T-cell (primary cell): Measurements from ENCODE around the gene VARS1. TPM values are rescaled to one million over a fixed set of nuclear protein-coding genes. Genes with fewer than 3 reads are reported as not detected.

Experiments used
- ATAC-seq, 4 experiments: fragments of 200-7000 bp in 3 of 4; fragments of 150-1000 bp in 1 of 4; cut with Tn5 transposase; replicated peaks in 1 of 4; 1 replicate in 3 of 4; 2 replicates in 1 of 4; pipeline ENCODE4 v1.10.0; 2021; ENCODE audit warnings: moderate library complexity in 3 of 4, mild to moderate bottlenecking in 2 of 4, moderate number of reproducible peaks in 1 of 4
- CTCF ChIA-PET, 2 donors: fragments of 300-600 bp; sonication (Branson Sonifier 250); formaldehyde crosslinking; loops; one replicate each; lab custom pipeline; 2022; ENCODE audit warnings: antibody characterized with exemption in 2 of 2; lab: Charles Lee
- POLR2A ChIA-PET, 2 donors: fragments of 300-600 bp; sonication (Branson Sonifier 250); formaldehyde crosslinking; loops; one replicate each; lab custom pipeline; 2022; ENCODE audit warnings: antibody characterized with exemption in 2 of 2; lab: Charles Lee
- DNase-seq, 35 experiments: peaks; one replicate each; pipeline versions ENCODE4 v3.0.0 to v3.0.0-alpha.2; 2013 to 2023
- H3K27ac ChIP-seq: one replicate; pipeline ENCODE4 v1.5.1; 2013; ENCODE audit warnings: low read length
- H3K27me3 ChIP-seq, 2 experiments: replicated peaks in 1 of 2; 1 replicate in 1 of 2; 2 replicates in 1 of 2; pipeline versions ENCODE4 v1.6.1 to v1.7.0; 2013; ENCODE audit warnings: low read length in 1 of 2, mixed read lengths in 1 of 2; ENCODE audit not compliant: control insufficient read depth in 2 of 2, insufficient read depth in 2 of 2; ENCODE audit errors: extremely low read depth in 1 of 2
- H3K36me3 ChIP-seq, 2 donors: 1 replicate in 1 of 2; 2 replicates in 1 of 2; pipeline versions ENCODE4 v1.6.1 to v1.7.0; 2013; ENCODE audit warnings: low read length in 1 of 2; ENCODE audit not compliant: control insufficient read depth in 2 of 2, insufficient read depth in 1 of 2; ENCODE audit errors: extremely low read depth in 1 of 2
- H3K4me1 ChIP-seq, 2 experiments: 1 replicate in 1 of 2; 2 replicates in 1 of 2; pipeline versions ENCODE4 v1.6.1 to v1.7.0; 2013; ENCODE audit warnings: low read length in 2 of 2, mixed read lengths in 1 of 2; ENCODE audit not compliant: insufficient read depth in 2 of 2, control insufficient read depth in 1 of 2; ENCODE audit errors: extremely low read depth in 1 of 2
- H3K4me3 ChIP-seq, 2 donors: 1 replicate in 1 of 2; 2 replicates in 1 of 2; pipeline versions ENCODE4 v1.5.1 to v1.7.0; 2013; ENCODE audit warnings: mild to moderate bottlenecking in 2 of 2, low read length in 1 of 2, moderate library complexity in 1 of 2; ENCODE audit not compliant: control insufficient read depth in 1 of 2; ENCODE audit errors: extremely low read depth in 1 of 2
- H3K9me3 ChIP-seq: 2 replicates; pipeline ENCODE4 v1.7.0; 2013
- H3K27ac Mint-ChIP-seq, 2 donors: one replicate each; pipeline ENCODE4 v1.8.0; 2020 to 2021; ENCODE audit warnings: mild to moderate bottlenecking in 2 of 2, mixed read lengths in 2 of 2
- H3K27me3 Mint-ChIP-seq, 2 donors: one replicate each; pipeline ENCODE4 v1.8.0; 2021 to 2022; ENCODE audit warnings: mixed read lengths in 2 of 2
- H3K36me3 Mint-ChIP-seq: one replicate; pipeline ENCODE4 v1.8.0; 2021; ENCODE audit warnings: mixed read lengths
- H3K4me1 Mint-ChIP-seq, 3 donors: one replicate each; pipeline ENCODE4 v1.8.0; 2020 to 2022; ENCODE audit warnings: mixed read lengths in 3 of 3, mild to moderate bottlenecking in 1 of 3
- H3K4me3 Mint-ChIP-seq, 3 donors: one replicate each; pipeline ENCODE4 v1.8.0; 2020 to 2022; ENCODE audit warnings: mild to moderate bottlenecking in 3 of 3, mixed read lengths in 3 of 3, moderate library complexity in 3 of 3
- H3K9me3 Mint-ChIP-seq, 3 donors: one replicate each; pipeline ENCODE4 v1.8.0; 2020 to 2022; ENCODE audit warnings: mixed read lengths in 3 of 3
- WGBS: methylation state at CpG from one replicate; pipeline ENCODE4 v1.1.5; 2013; ENCODE audit warnings: missing lambda C conversion rate; ENCODE audit not compliant: insufficient coverage; 5-methylcytosine and 5-hydroxymethylcytosine counted together
- total RNA-seq, 35 experiments: library from RNA in 6 of 35; stranded (reverse) in 6 of 35; fragments of 120-200 nt in 1 of 35; gene quantifications; one replicate each; pipeline versions ENCODE4 v1.2.1 to v1.2.4 and lab custom pipeline; 2013 to 2026

The VARS1 gene
- total RNA-seq, 5 donors from 2014 or later (not counting 1 experiment from before 2014, with no cell fraction given): 44.4 to 71.0 (median 62.5) TPM

DNA sequence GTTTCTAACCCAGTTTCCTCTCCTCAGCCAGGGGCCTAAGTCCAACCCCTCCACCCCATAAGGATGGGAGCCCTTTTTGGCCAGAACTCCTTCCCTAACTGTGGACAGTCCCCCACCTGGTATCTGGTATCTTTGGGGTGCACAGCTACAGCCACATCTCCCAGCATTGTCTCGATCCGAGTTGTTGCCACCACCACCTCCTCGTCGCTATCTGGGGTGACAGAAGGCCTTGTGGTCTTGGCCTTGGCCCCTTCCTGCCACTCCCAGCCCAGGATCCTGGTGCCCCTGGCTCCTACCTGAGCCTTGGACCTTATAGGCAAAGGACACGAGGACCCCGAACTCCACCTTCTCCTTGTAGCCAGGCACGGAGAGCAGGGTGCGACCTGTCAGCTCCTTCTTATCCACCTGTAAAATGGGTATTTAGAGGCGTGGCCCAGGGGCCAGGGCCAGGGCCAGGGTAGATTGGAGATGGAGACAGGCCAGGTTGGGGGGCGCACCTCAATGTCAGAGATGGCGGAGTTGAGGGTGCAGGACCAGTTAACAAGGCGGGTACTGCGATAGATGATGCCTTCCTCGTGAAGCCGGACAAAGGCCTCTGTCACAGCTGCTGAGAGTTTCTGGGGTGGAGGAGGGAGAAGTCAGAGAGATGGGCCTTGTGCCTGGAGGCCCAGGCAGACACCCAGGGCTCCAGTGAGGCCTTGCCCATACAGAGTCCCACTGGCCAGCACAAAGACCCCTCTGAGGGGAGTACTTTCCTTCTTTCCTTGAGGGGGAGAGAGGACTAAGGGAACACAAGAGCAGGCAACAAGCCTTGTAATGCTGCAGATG is 11.2 kb downstream of the VARS1 start:
- Mint-ChIP-seq H3K4me1 (peaks cover 0 to 3% (median 0%) of the 10 kb centered on the region in 3 donors), H3K27ac (no peak overlapping the region), H3K4me3 (no peak overlapping the region), H3K9me3 (no peaks in the 10 kb centered on the region), H3K36me3 (peaks cover 31% of the 10 kb centered on the region), H3K27me3 (no peaks in the 10 kb centered on the region)
- CTCF ChIA-PET: no interaction called here
- Histone ChIP-seq H3K4me1 (no peaks in the 10 kb centered on the region), H3K36me3 (peaks cover 11 to 56% of the 10 kb centered on the region in 2 donors), H3K9me3 (no peaks in the 10 kb centered on the region), H3K27ac (no peak overlapping the region), H3K27me3 (peaks cover 0 to 3% of the 10 kb centered on the region in 2 experiments), H3K4me3 (no peak overlapping the region)
- POLR2A ChIA-PET: interaction anchor here in 1 of 2 donors (0.6 to 0.7 kb wide), 2 partner anchors 32 to 44 kb away, joined by 5 to 8 read pairs; partner anchors contain the start of gene MSH5
- ATAC-seq (no peak), DNase-seq (no peak)
- WGBS: over 99% methylated on average over 13 of the region's 15 CpGs

DNA sequence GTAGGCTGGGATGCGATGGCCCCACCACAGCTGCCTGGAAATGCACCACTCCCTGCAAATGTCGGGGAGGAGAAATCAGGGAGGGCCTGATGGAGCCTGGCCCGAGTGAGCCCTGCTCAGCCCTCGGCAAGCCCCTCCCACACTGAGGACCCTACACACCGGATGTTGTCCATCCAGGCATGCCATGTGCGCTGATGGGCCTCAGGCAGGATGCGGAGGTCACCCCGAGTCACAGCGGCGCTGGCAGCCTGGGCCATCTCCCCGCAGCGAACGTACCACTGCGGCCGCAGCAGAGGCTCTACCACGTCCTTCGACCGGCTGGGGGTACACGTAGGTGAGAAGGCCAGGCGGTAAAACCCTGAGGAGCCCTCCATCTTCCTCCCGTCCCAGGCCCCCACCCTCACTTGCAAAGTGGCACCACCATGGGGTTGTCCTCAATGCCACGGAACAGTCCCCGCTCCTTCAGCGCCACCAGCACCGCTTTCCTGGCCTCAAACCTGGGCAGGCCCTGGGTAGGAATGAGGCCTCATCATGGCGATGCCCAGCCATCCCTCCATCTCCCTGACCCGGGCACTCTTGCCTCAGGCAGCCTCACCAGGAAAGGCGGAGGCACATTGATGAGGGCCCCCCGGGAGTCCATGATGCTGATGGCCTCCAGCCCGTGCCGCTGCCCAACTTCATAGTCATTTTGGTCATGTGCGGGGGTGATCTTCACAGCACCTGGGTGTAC is 13.3 kb downstream of the VARS1 start:
- Histone ChIP-seq H3K4me1 (peaks cover 0 to 8% of the 10 kb centered on the region in 2 experiments), H3K27me3 (peaks cover 0 to 3% of the 10 kb centered on the region in 2 experiments), H3K9me3 (no peaks in the 10 kb centered on the region), H3K27ac (no peak overlapping the region), H3K4me3 (no peak overlapping the region), H3K36me3 (peaks cover 20 to 63% of the 10 kb centered on the region in 2 donors)
- ChIA-PET CTCF (no interaction called here), POLR2A (no interaction called here)
- Mint-ChIP-seq H3K36me3 (peaks cover 30% of the 10 kb centered on the region), H3K9me3 (no peaks in the 10 kb centered on the region), H3K27ac (no peak overlapping the region), H3K27me3 (no peaks in the 10 kb centered on the region), H3K4me3 (no peak overlapping the region), H3K4me1 (peaks cover 4 to 7% (median 7%) of the 10 kb centered on the region in 3 donors)
- DNase-seq (no peak), ATAC-seq (no peak)
- WGBS: 96% methylated on average over 31 of the region's 32 CpGs

DNA sequence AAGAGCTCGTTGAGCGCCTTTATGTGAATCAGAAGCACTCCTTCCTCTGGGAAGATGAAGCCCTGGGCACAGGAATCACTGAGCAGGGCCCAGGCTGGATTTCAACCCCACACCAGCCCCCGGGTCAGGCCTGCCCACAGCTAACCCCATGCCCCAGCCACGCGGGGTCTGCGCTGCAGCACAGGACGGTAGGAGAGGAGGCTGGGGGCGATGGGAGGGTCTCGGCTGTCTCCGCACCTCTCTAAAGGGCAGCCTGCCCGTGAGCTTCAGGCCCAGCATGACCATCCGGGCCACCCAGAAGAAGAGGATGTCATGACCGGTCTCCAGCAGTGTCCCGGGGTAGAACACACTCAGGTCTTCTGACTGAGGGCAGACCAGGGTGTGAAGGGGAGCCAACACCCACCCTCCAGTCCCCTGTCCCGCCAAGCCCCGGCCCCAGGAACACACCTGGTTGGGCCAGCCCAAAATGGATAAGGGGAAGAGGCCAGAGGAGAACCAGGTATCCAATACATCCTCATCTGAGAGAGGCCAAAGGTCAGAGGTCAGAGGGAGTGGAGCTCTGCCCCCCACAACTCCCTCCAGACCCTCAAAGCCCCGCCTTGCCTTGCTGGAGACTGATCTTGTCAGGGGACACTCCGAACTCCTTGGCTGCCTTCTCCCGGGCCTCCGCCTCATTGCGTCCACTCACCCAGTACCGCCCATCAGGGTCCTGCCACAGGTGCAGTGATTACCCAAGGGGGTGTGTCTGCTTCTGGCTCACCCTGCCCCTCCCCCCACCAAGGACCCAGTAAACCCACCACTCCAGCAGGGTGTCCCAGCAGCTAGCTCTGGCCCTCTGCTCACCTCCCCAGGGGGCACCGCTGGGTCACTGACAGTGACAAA is 14.1 kb downstream of the VARS1 start:
- Histone ChIP-seq H3K4me1 (peaks cover 0 to 16% of the 10 kb centered on the region in 2 experiments), H3K9me3 (no peaks in the 10 kb centered on the region), H3K27me3 (peaks cover 0 to 3% of the 10 kb centered on the region in 2 experiments), H3K27ac (no peak overlapping the region), H3K4me3 (no peak overlapping the region), H3K36me3 (peaks cover 20 to 63% of the 10 kb centered on the region in 2 donors)
- POLR2A ChIA-PET: interaction anchor here in 1 of 2 donors (0.5 kb wide), 1 partner anchor 86 kb away, joined by 3 read pairs; no protein-coding TSS in a partner anchor
- no peaks in the 10 kb centered on the region for H3K27me3 Mint-ChIP-seq
- no peak overlapping the region for H3K4me3 Mint-ChIP-seq
- H3K36me3 Mint-ChIP-seq: peaks cover 30% of the 10 kb centered on the region
- H3K4me1 Mint-ChIP-seq: peaks cover 12 to 16% (median 15%) of the 10 kb centered on the region in 3 donors
- 92% methylated on average over 13 of the region's 23 CpGs for WGBS
- CTCF ChIA-PET: no interaction called here
- no peak overlapping the region for H3K27ac Mint-ChIP-seq
- ATAC-seq (no peak), DNase-seq (no peak)
- no peaks in the 10 kb centered on the region for H3K9me3 Mint-ChIP-seq

DNA sequence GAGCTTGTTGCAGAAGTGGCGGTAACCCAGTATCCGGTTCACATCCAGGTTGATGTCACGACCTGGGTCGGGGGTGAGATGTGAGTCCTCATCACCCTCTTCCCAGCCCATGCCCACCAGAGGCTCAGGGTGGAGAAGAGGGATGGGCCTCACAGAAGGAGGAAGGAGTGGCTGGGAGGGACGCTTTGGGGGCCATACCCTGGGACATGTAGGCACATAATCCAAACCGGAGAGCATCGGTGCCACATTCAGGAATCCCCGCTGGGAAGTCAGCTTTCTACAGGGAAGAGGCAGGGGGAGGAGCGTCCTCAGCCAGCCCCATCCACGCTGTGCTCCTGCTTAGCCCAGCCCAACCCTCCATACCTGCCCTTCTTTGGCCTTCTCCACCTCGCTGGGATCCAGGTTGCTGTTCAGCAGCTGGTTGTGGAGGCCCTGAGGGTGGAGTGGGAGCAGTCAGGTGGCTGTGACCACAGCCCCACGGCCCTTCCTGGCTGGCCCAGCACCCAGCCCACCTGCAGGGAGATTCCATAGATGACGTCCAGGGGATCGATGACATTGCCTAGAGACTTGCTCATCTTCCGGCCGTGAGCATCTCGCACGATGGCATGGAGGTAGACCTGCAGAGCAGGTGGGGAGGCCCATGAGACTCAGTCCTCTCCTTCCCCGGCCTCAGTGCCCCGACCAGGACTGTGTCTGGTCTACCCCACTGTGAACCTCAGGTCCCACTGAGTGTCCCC is 14.9 kb downstream of the VARS1 start:
- H3K4me3 ChIP-seq: no peak overlapping the region
- peaks cover 0 to 3% of the 10 kb centered on the region in 2 experiments for H3K27me3 ChIP-seq

DNA sequence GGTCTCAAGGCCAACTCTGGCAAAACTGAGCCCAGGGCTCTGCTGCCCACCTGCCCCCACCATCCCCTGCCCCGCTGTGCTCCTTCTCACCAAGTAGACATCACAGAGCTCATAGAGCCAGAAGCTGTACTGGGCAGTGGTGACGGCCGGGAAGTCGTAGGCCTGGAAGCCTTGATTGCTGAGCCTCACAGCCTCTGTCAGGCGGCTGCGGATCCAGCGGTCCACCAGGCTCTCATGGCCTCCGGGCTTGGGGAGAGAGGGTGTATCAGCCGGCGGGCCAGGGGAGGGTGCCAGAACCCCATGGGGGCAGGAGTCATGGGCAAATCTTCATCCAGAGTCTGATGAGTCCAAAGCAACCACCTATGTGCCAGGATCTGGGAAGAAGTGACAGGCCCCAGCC is 15.6 kb downstream of the VARS1 start:
- peaks cover 20 to 56% of the 10 kb centered on the region in 2 donors for H3K36me3 ChIP-seq
- peaks cover 0 to 3% of the 10 kb centered on the region in 2 experiments for H3K27me3 ChIP-seq
- H3K4me3 Mint-ChIP-seq: no peak overlapping the region
- WGBS: over 99% methylated on average over 9 of the region's 10 CpGs
- no peak for DNase-seq
- no peaks in the 10 kb centered on the region for H3K27me3 Mint-ChIP-seq
- ATAC-seq: no peak
- ChIA-PET CTCF (no interaction called here), POLR2A (no interaction called here)
- H3K9me3 Mint-ChIP-seq: no peaks in the 10 kb centered on the region
- peaks cover 0 to 31% of the 10 kb centered on the region in 2 experiments for H3K4me1 ChIP-seq
- H3K4me3 ChIP-seq: no peak overlapping the region
- H3K36me3 Mint-ChIP-seq: peaks cover 30% of the 10 kb centered on the region
- H3K27ac ChIP-seq: no peak overlapping the region
- no peak overlapping the region for H3K27ac Mint-ChIP-seq
- H3K9me3 ChIP-seq: no peaks in the 10 kb centered on the region
- peaks cover 23 to 28% (median 24%) of the 10 kb centered on the region in 3 donors for H3K4me1 Mint-ChIP-seq

More for the DNA sequence above, 14.9 kb downstream of the VARS1 start:
- Histone ChIP-seq H3K27ac (no peak overlapping the region), H3K4me1 (peaks cover 0 to 24% of the 10 kb centered on the region in 2 experiments), H3K9me3 (no peaks in the 10 kb centered on the region), H3K36me3 (peaks cover 20 to 63% of the 10 kb centered on the region in 2 donors)
- H3K4me1 Mint-ChIP-seq: peaks cover 18 to 23% (median 20%) of the 10 kb centered on the region in 3 donors
- 93% methylated on average over 10 of the region's 20 CpGs for WGBS
- H3K36me3 Mint-ChIP-seq: peaks cover 30% of the 10 kb centered on the region
- DNase-seq (no peak), ATAC-seq (no peak)
- ChIA-PET POLR2A (no interaction called here), CTCF (no interaction called here)
- H3K27ac Mint-ChIP-seq: no peak overlapping the region
- H3K27me3 Mint-ChIP-seq: no peaks in the 10 kb centered on the region
- H3K4me3 Mint-ChIP-seq: no peak overlapping the region
- no peaks in the 10 kb centered on the region for H3K9me3 Mint-ChIP-seq
